KMS-11 (cell line): ENCODE results near the gene LRP10.

ENCODE experiments used
- H2AFZ ChIP-seq: fragments of 200-600 bp; sonication (generic); 2 replicates; pipeline ENCODE4 v1.6.1; 2016; ENCODE audit warnings: antibody characterized with exemption, mixed run types, low read depth
- H3K27ac ChIP-seq: fragments of 200-600 bp; sonication (generic); 2 replicates; pipeline ENCODE4 v1.6.1; 2016; ENCODE audit warnings: mild to moderate bottlenecking, mixed run types
- H3K27me3 ChIP-seq: fragments of 200-600 bp; sonication (generic); 2 replicates; pipeline ENCODE4 v1.6.1; 2017; ENCODE audit warnings: mild to moderate bottlenecking, low read depth, mixed run types, moderate library complexity; ENCODE audit not compliant: insufficient read depth
- H3K36me3 ChIP-seq: fragments of 200-600 bp; sonication (generic); 2 replicates; pipeline ENCODE4 v1.6.1; 2017; ENCODE audit warnings: mild to moderate bottlenecking, mixed run types; ENCODE audit not compliant: insufficient read depth
- H3K4me1 ChIP-seq: fragments of 200-600 bp; sonication (generic); 2 replicates; pipeline ENCODE4 v1.6.1; 2016; ENCODE audit warnings: mild to moderate bottlenecking, low read depth, mixed run types; ENCODE audit not compliant: poor library complexity, severe bottlenecking
- H3K4me2 ChIP-seq: fragments of 200-600 bp; sonication (generic); 2 replicates; pipeline ENCODE4 v1.7.0; 2016; ENCODE audit warnings: mild to moderate bottlenecking, mixed run types
- H3K4me3 ChIP-seq: fragments of 200-600 bp; sonication (generic); IDR thresholded peaks from 2 replicates; pipeline ENCODE4 v1.6.1; 2017; ENCODE audit warnings: low read depth, low read length, mixed read lengths; ENCODE audit not compliant: insufficient read depth
- H3K79me2 ChIP-seq: fragments of 200-600 bp; sonication (generic); 2 replicates; pipeline ENCODE4 v1.6.1; 2016; ENCODE audit warnings: low read depth, mixed run types; ENCODE audit not compliant: insufficient read depth
- H3K9ac ChIP-seq: fragments of 200-600 bp; sonication (generic); 2 replicates; pipeline ENCODE4 v1.6.1; 2016; ENCODE audit warnings: mild to moderate bottlenecking, mixed run types
- H4K20me1 ChIP-seq: fragments of 200-600 bp; sonication (generic); 2 replicates; pipeline ENCODE4 v1.6.1; 2016; ENCODE audit warnings: mild to moderate bottlenecking, mixed run types; ENCODE audit not compliant: insufficient read depth
- CTCF ChIP-seq: fragments of 200-600 bp; sonication (generic); conservative IDR thresholded peaks from 2 replicates; pipeline ENCODE4 v1.6.1; 2017; ENCODE audit warnings: low read depth, mild to moderate bottlenecking, antibody characterized with exemption, low read length, moderate library complexity, mixed read lengths

LRP10 gene

GRCh38 chr14:22875748-22876319 lies 4.3 kb downstream of the LRP10 start:
- Histone ChIP-seq H3K27me3 (no peaks in the 10 kb centered on the region), H3K36me3 (no peaks in the 10 kb centered on the region), H2AFZ (no peak overlapping the region), H3K4me3 (no peak overlapping the region), H4K20me1 (no peaks in the 10 kb centered on the region), H3K79me2 (no peaks in the 10 kb centered on the region), H3K9ac (no peak overlapping the region), H3K4me2 (no peak overlapping the region), H3K4me1 (peaks cover 7% of the 10 kb centered on the region), H3K27ac (no peak overlapping the region)
- TF ChIP-seq CTCF: no peak

- Histone ChIP-seq H3K4me1 (peaks cover 6% of the 10 kb centered on the region), H3K79me2 (no peaks in the 10 kb centered on the region), H3K9ac (no peak overlapping the region), H2AFZ (no peak overlapping the region), H3K4me2 (no peak overlapping the region), H3K27me3 (no peaks in the 10 kb centered on the region), H3K27ac (no peak overlapping the region), H3K36me3 (no peaks in the 10 kb centered on the region), H4K20me1 (no peaks in the 10 kb centered on the region), H3K4me3 (no peak overlapping the region)
- no peak for TF ChIP-seq CTCF
Measured at GRCh38 chr14:22877000-22877501, 5.5 kb downstream of the LRP10 start.

- H3K4me2 ChIP-seq: no peak overlapping the region
- no peaks in the 10 kb centered on the region for H4K20me1 ChIP-seq
- TF ChIP-seq CTCF: no peak
- peaks cover 6% of the 10 kb centered on the region for H3K4me1 ChIP-seq
- no peak overlapping the region for H2AFZ ChIP-seq
- H3K9ac ChIP-seq: no peak overlapping the region
- no peak overlapping the region for H3K27ac ChIP-seq
- H3K27me3 ChIP-seq: no peaks in the 10 kb centered on the region
- H3K79me2 ChIP-seq: no peaks in the 10 kb centered on the region
- H3K36me3 ChIP-seq: no peaks in the 10 kb centered on the region
- H3K4me3 ChIP-seq: no peak overlapping the region
Measured at GRCh38 chr14:22878271-22879246, 7.0 kb downstream of the LRP10 start.

GRCh38 chr14:22882064-22882463 lies 10.5 kb downstream of the LRP10 start:
- Histone ChIP-seq H3K9ac (no peak overlapping the region), H3K4me2 (no peak overlapping the region), H2AFZ (no peak overlapping the region), H3K27me3 (no peaks in the 10 kb centered on the region), H3K79me2 (no peaks in the 10 kb centered on the region), H3K27ac (no peak overlapping the region), H3K36me3 (no peaks in the 10 kb centered on the region), H3K4me1 (peaks cover 33% of the 10 kb centered on the region), H3K4me3 (no peak overlapping the region), H4K20me1 (no peaks in the 10 kb centered on the region)
- no peak for TF ChIP-seq CTCF
